CD4-positive, CD25-positive, alpha-beta regulatory T cell (primary cell): ENCODE results near the gene ADGRL1. TPM values are rescaled to one million over a fixed set of nuclear protein-coding genes. Genes with fewer than 3 reads are reported as not detected.
"Not testable (repeated sequence)": the region's sequence is repeated elsewhere in the genome, so short reads cannot be mapped to it uniquely, and the experiment has no call there.

Experiments used
- ATAC-seq, 2 donors: fragments of 150-1000 bp; cut with Tn5 transposase; one replicate each; pipeline ENCODE4 v1.10.0; 2021; ENCODE audit warnings: low read depth in 2 of 2, moderate number of reproducible peaks in 2 of 2, moderate library complexity in 1 of 2
- DNase-seq, 3 donors: peaks; one replicate each; pipeline versions ENCODE4 v3.0.0 to v3.0.0-alpha.2; 2012 to 2022; ENCODE audit warnings: mixed read lengths in 1 of 3
- H3K27ac ChIP-seq: one replicate; pipeline ENCODE4 v1.7.0; 2013; ENCODE audit warnings: mild to moderate bottlenecking, low read length; ENCODE audit not compliant: insufficient read depth, poor library complexity, severe bottlenecking
- H3K27me3 ChIP-seq: one replicate; pipeline ENCODE4 v1.7.0; 2013; ENCODE audit warnings: low read length; ENCODE audit not compliant: control insufficient read depth, insufficient read depth
- H3K36me3 ChIP-seq: one replicate; pipeline ENCODE4 v1.7.0; 2013; ENCODE audit warnings: mild to moderate bottlenecking, low read length, moderate library complexity; ENCODE audit not compliant: control insufficient read depth, insufficient read depth
- H3K4me1 ChIP-seq: 2 replicates; pipeline ENCODE4 v1.7.0; 2013; ENCODE audit warnings: mild to moderate bottlenecking, low read length; ENCODE audit not compliant: insufficient read depth, control insufficient read depth, poor library complexity, severe bottlenecking
- H3K4me3 ChIP-seq: one replicate; pipeline ENCODE4 v1.7.0; 2013; ENCODE audit warnings: low read depth, mild to moderate bottlenecking, low read length, moderate library complexity
- H3K9me3 ChIP-seq, 2 experiments: 1 replicate in 1 of 2; 2 replicates in 1 of 2; pipeline ENCODE4 v1.7.0; 2013; ENCODE audit warnings: low read length in 2 of 2, mild to moderate bottlenecking in 1 of 2, moderate library complexity in 1 of 2; ENCODE audit not compliant: control insufficient read depth in 2 of 2
- H3K27ac Mint-ChIP-seq, 3 donors: one replicate each; pipeline ENCODE4 v1.8.0; 2020 to 2022; ENCODE audit warnings: mild to moderate bottlenecking in 3 of 3, mixed read lengths in 3 of 3, moderate library complexity in 2 of 3
- H3K27me3 Mint-ChIP-seq: one replicate; pipeline ENCODE4 v1.8.0; 2022; ENCODE audit warnings: mild to moderate bottlenecking, mixed read lengths
- H3K36me3 Mint-ChIP-seq: one replicate; pipeline ENCODE4 v1.8.0; 2020; ENCODE audit warnings: mixed read lengths
- H3K4me1 Mint-ChIP-seq, 4 donors: one replicate each; pipeline ENCODE4 v1.8.0; 2020 to 2022; ENCODE audit warnings: mixed read lengths in 4 of 4, mild to moderate bottlenecking in 1 of 4
- H3K4me3 Mint-ChIP-seq, 4 donors: one replicate each; pipeline ENCODE4 v1.8.0; 2020 to 2022; ENCODE audit warnings: mild to moderate bottlenecking in 4 of 4, mixed read lengths in 4 of 4, moderate library complexity in 3 of 4
- H3K9me3 Mint-ChIP-seq, 7 donors: one replicate each; pipeline ENCODE4 v1.8.0; 2020 to 2022; ENCODE audit warnings: mixed read lengths in 7 of 7, mild to moderate bottlenecking in 3 of 7, moderate library complexity in 2 of 7
- polyA plus RNA-seq, 4 donors: library from polyadenylated mRNA; unstranded; fragments of 300-500 nt; fragmentation: Illumina TruSeq; gene quantifications; one replicate each; pipeline ENCODE4 v1.2.3, GENCODE V29; 2021
- total RNA-seq: library from RNA; stranded (reverse); gene quantifications from one replicate; pipeline ENCODE4 v1.2.3, GENCODE V29; 2022

The ADGRL1 gene
- total and polyA plus RNA-seq, 5 donors from 2014 or later: 0.21 to 8.2 (median 0.34) TPM; not detected in 1

DNA sequence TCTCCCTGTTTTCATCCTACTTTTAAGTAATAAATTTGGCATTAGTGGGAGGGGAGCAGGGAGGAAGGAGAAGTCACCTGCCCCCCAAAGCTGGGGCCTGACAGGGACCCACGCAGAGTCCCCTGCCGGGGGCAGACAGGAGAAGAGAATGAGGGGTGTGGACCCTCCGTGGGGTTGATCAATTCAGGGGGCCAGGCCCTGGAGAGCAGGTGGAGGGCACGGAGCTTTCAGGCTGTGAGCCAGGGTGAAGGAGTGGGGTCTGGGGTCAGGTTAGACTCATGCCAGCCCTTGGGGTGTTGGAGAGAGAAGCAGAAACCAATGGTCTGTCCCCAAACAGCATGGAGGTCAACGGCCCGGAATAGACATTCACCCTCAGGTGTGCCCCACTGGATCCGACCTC is 1.8 kb downstream of the ADGRL1 start:
- ATAC-seq, DNase-seq, H3K4me3 ChIP-seq, H3K36me3 Mint-ChIP-seq, H3K9me3 Mint-ChIP-seq, H3K36me3 ChIP-seq, H3K9me3 ChIP-seq, H3K27ac ChIP-seq, H3K27me3 ChIP-seq: not testable (repeated sequence)
- Mint-ChIP-seq H3K27me3 (peaks cover 42% of the 10 kb centered on the region), H3K4me3 (peak overlapping the region; percentile 80 to 96 (median 88)), H3K27ac (peak overlapping the region; percentile 41 to 90 (median 89)), H3K4me1 (peaks cover 0 to 52% (median 16%) of the 10 kb centered on the region in 4 donors)
- H3K4me1 ChIP-seq: peaks cover 20% of the 10 kb centered on the region

DNA sequence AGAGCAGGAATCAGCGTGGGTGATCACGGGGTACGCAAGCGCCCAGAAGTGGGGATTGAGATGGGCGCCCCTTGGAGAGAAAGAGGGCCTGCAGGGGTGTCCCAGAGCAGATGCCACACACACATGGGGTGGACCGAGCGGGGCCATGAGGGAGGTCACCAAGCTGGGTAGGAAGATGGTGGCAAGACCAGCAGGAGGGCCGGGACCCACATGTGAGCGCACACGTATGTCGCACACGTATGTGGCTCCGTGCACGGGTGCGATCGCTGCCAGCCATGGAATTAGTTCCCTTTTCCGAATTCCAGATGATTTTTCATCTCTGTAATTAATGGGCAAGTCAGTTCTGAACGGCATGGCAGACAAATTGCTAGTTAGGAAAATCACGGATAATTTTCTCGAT is 2.2 kb downstream of the ADGRL1 start:
- peak overlapping the region; percentile 80 to 96 (median 88) for H3K4me3 Mint-ChIP-seq
- peak overlapping the region in 1 of 3 donors; percentile 41 for H3K27ac Mint-ChIP-seq

DNA sequence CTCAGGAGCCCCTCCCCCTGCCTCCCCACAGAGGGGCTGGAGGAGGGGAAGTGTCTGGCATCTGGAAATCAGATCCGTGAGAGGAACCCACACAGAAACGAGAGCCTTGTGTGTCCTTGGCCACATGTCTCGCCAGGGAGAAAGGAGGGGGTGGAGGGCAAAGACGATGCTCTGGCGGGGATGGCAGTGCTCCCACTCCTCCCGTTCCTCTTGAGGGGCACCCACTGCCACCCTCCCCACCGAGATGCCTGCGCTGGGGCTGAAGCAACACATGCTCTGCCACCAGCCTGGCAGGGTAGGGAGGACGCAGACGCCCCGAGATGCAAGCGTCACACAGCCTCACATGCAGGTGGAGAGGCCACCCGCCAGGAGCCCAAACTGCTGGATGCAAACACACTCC is 2.8 kb downstream of the ADGRL1 start:
- DNase-seq: no peak
- Histone ChIP-seq H3K4me3 (no peak overlapping the region), H3K36me3 (no peaks in the 10 kb centered on the region), H3K27me3 (no peaks in the 10 kb centered on the region), H3K9me3 (no peaks in the 10 kb centered on the region), H3K4me1 (peaks cover 20% of the 10 kb centered on the region), H3K27ac (no peak overlapping the region)
- no peak overlapping the region for H3K27ac Mint-ChIP-seq
- no peaks in the 10 kb centered on the region for H3K36me3 Mint-ChIP-seq
- no peak for ATAC-seq
- peaks cover 31% of the 10 kb centered on the region for H3K27me3 Mint-ChIP-seq
- H3K9me3 Mint-ChIP-seq: peaks cover 0 to 2% (median 0%) of the 10 kb centered on the region in 7 donors
- peak overlapping the region in 2 of 4 donors; percentile 28 to 79 for H3K4me3 Mint-ChIP-seq
- H3K4me1 Mint-ChIP-seq: peaks cover 0 to 45% (median 16%) of the 10 kb centered on the region in 4 donors

More for the DNA sequence above, 2.2 kb downstream of the ADGRL1 start:
- ATAC-seq, DNase-seq, H3K36me3 Mint-ChIP-seq, H3K9me3 ChIP-seq, H3K27ac ChIP-seq, H3K4me3 ChIP-seq, H3K27me3 ChIP-seq, H3K9me3 Mint-ChIP-seq, H3K36me3 ChIP-seq: not testable (repeated sequence)
- Mint-ChIP-seq H3K4me1 (peaks cover 0 to 49% (median 16%) of the 10 kb centered on the region in 4 donors), H3K27me3 (peaks cover 37% of the 10 kb centered on the region)
- H3K4me1 ChIP-seq: peaks cover 20% of the 10 kb centered on the region

DNA sequence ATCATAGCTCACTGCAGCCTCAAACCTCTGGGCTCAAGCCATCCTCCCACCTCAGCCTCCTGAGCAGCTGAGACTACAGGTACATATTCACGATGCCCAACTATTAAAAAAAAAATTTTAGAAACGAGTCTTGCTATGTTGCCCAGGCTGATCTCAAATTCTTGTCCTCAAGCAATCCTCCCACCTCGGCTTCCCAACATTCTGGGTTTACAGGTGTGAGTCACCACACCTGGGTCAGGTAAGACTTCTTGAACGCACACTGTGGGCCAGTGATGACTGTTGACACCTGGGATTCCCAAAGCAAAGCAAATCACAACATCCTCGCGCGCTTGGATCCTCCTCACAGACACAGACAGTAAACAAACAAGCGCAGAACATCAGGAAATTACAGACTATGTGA is 4.5 kb downstream of the ADGRL1 start:
- H3K9me3 Mint-ChIP-seq, H3K36me3 Mint-ChIP-seq, H3K4me3 ChIP-seq, H3K27ac ChIP-seq, H3K27ac Mint-ChIP-seq, ATAC-seq, H3K9me3 ChIP-seq, H3K36me3 ChIP-seq, H3K27me3 ChIP-seq, DNase-seq: not testable (repeated sequence)
- peaks cover 13% of the 10 kb centered on the region for H3K4me1 ChIP-seq
- Mint-ChIP-seq H3K27me3 (peaks cover 29% of the 10 kb centered on the region), H3K4me3 (peak overlapping the region in 1 of 4 donors; percentile 56), H3K4me1 (peaks cover 0 to 43% (median 14%) of the 10 kb centered on the region in 4 donors)

DNA sequence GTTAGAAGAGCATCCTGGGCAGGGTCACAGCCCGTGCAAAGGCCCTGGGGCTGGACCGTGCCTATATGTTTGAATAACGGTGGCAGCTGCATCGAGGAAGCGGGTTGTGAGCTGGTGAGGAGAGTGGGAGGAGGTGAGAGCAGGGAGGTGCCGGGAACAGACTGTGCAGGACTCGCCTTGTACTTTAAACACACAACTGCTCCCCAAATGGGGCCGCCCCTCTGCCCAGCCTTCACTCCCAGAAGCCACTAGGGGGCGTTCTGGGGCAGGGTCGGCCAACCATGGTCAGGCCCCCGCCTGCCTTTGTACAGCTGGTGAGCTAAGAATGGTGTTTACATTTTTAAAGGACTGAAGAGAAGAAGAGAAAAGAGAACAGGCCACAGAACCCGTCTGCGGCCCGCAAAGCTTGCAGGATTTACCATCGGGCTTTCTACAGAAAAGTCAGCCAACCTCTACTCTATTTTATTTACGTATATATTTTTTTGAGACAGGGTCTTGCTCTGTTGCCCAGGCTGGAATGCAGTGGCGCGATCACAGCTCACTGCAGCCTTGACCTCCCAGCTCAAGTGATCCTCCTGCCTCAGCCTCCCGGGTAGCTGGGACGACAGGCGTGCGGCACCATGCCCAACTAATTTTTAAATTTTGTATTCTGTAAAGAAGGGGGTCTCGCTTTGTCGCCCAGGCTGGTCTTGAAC is 5.7 kb downstream of the ADGRL1 start:
- H3K27ac Mint-ChIP-seq, H3K27me3 ChIP-seq, H3K36me3 Mint-ChIP-seq, H3K36me3 ChIP-seq, H3K4me1 ChIP-seq, H3K9me3 ChIP-seq, H3K9me3 Mint-ChIP-seq, H3K4me3 ChIP-seq, H3K27ac ChIP-seq: not testable (repeated sequence)
- ATAC-seq (peak; percentile 54 to 56), DNase-seq (peak in 2 of 3 donors; percentile 45 to 60)
- H3K4me3 Mint-ChIP-seq: peak overlapping the region in 3 of 4 donors; percentile 28 to 80 (median 64)
- H3K27me3 Mint-ChIP-seq: peaks cover 35% of the 10 kb centered on the region
- H3K4me1 Mint-ChIP-seq: peaks cover 0 to 52% (median 19%) of the 10 kb centered on the region in 4 donors

DNA sequence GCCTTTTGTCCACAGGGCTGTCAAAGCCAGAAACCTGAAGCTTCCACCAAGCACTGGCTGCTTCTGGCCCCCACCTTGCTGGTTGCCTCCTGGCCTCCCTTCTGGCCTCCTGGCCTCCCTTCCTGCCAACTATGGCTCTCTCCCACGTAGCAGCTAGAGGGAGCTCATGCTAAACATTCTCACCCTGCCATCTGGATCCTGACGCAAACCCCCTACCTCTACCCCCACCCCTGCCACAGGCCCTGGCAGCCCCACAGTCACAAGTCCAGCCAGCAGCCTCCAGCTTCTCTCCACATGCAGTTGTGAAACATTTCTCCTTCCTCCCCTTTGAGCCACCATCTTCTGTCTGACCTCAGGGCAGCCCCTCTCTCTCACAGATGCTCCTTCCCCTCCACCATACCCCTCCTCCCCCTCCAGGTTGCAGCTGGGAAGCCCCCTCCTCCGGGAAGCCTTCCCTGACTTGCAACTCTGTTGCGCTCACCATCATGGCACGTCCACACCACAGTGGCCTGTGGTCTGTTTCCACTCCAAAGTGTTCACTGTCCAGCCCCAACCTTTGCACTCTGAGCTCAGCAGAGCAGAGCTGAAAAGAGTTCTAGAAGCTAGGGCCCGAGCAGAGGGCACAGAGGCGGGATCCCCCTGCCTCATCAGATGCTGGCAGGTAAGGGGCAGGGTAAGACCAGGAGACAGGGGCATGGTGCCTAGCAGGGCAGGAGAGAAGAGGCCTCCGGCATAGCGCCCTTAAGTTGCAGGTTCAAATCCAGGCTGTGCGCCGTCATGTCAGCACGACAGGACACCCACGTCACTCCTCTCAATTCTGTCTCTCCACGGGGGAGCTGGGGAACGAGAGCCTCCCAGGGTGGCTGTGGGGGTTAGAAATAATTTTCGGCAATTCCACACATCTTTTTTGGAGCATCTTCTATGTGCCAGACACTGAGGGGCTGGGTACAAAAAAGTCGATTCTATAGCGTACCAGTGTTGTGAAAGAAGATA is 7.3 kb downstream of the ADGRL1 start:
- H3K36me3 Mint-ChIP-seq: no peaks in the 10 kb centered on the region

DNA sequence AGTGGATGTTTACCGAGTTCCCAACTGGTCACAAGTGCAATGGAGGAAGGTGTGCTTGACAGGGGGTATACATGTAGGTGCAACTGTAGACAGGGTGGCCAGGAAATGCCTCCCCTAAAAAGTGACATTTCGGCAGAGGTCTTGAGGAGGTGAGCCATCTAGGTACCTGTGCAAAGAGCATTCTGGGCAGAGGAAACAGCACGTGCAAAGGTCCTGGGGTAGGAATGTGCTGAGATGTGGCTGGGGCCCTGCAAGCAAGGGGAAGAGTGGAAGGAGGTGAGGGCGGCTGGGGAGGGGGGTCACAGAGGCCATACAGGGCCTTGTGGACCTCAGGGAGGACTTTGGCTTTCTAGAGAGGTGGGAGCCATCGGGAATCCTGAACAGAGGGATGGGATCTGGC is 8.1 kb downstream of the ADGRL1 start:
- Histone ChIP-seq H3K9me3 (no peaks in the 10 kb centered on the region), H3K27ac (no peak overlapping the region), H3K36me3 (no peaks in the 10 kb centered on the region), H3K4me3 (no peak overlapping the region), H3K27me3 (no peaks in the 10 kb centered on the region), H3K4me1 (no peaks in the 10 kb centered on the region)
- peak overlapping the region in 2 of 4 donors; percentile 34 to 94 for H3K4me3 Mint-ChIP-seq
- peaks cover 19% of the 10 kb centered on the region for H3K27me3 Mint-ChIP-seq
- peaks cover 0 to 34% (median 12%) of the 10 kb centered on the region in 4 donors for H3K4me1 Mint-ChIP-seq
- no peaks in the 10 kb centered on the region for H3K36me3 Mint-ChIP-seq
- peaks cover 0 to 2% (median 0%) of the 10 kb centered on the region in 7 donors for H3K9me3 Mint-ChIP-seq
- peak overlapping the region in 1 of 3 donors; percentile 68 for H3K27ac Mint-ChIP-seq
- DNase-seq: no peak
- no peak for ATAC-seq

More for the DNA sequence above, 7.3 kb downstream of the ADGRL1 start:
- H3K9me3 Mint-ChIP-seq: peaks cover 0 to 2% (median 0%) of the 10 kb centered on the region in 7 donors
- H3K27ac Mint-ChIP-seq: peak overlapping the region in 1 of 3 donors; percentile 5
- no peaks in the 10 kb centered on the region for H3K9me3 ChIP-seq
- H3K4me1 Mint-ChIP-seq: peaks cover 0 to 39% (median 13%) of the 10 kb centered on the region in 4 donors
- H3K36me3 ChIP-seq: no peaks in the 10 kb centered on the region
- ATAC-seq: no peak
- no peak for DNase-seq
- no peaks in the 10 kb centered on the region for H3K27me3 ChIP-seq
- H3K4me1 ChIP-seq: no peaks in the 10 kb centered on the region
- H3K27me3 Mint-ChIP-seq: peaks cover 22% of the 10 kb centered on the region
- no peak overlapping the region for H3K4me3 ChIP-seq
- H3K4me3 Mint-ChIP-seq: peak overlapping the region in 1 of 4 donors; percentile 56
- H3K27ac ChIP-seq: no peak overlapping the region
